HT1080 (cell line): Measurements from ENCODE around the gene PRKAA1. TPM values are rescaled to one million over a fixed set of nuclear protein-coding genes. Genes with fewer than 3 reads are reported as not detected.

Experiments
- DNase-seq: peaks from one replicate; pipeline ENCODE4 v3.0.0-alpha.2; 2015; ENCODE audit warnings: low read depth
- polyA plus RNA-seq, 2 experiments: library from polyadenylated mRNA; depleted of rRNA; stranded (reverse); fragments of >200 nt; gene quantifications; 2 replicates each; pipeline ENCODE4 v1.2.3, GENCODE V29; 2015
- total RNA-seq: library from RNA; depleted of rRNA; stranded (reverse); fragments of >200 nt; shearing (Covaris generic); gene quantifications from 2 replicates; pipeline ENCODE4 v1.2.3, GENCODE V29; 2014; rRNA removed

PRKAA1 gene
- total RNA-seq: 58.3 and 63.8 TPM in 2 replicates
- polyA plus RNA-seq (2015; cell fraction: cytosol; rRNA removed): 40.3 and 52.7 TPM in 2 replicates
- polyA plus RNA-seq (2015; cell fraction: nucleus; rRNA removed): 127 and 132 TPM in 2 replicates

DNA sequence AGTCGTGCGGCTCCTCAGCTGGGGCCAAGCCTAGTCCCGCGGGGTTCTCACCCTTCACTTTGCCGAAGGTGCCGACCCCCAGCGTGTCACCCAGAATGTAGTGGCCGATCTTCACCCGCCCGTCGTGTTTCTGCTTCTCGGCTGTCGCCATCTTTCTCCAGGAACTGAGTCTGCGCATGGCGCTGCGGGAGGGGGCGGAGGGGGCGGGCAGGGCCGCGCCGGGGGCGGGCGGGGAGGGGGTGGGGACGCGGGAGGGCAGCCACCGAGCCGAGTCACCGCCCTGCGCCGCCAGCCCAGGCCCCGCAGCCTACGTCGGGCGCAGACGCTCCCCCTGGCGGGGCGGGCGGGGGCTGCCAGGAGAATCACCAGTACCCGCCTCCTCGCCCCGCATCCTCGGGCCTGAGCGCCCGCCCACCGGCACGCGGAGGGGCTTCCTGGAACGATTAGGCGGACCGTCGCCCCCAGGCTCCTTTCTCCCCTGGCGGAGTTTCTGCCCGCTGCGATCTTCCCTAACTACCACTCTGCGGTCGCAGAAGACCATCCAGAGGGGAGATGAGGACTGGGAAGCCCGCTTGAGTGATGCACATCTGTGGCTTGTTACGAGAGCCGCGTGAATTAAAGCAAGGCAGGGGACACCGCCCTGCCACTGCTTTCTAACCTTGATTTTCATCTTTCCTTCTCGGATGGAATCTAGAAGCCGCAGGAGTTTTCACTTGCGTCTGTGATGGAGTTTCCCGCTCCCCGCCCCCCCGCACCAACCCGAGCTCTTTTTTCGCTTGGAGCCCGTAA is at the start of gene PRKAA1:
Gene PRKAA1, minus strand, starts transcription at position 363 of the 789 bp plus-strand sequence. Its CDS starts 185 bp downstream, at position 178.
- DNase-seq: peak; percentile 82

GRCh38 chr5:40847525-40847924 is 49.4 kb upstream of the PRKAA1 start:
- no peak for DNase-seq

- DNase-seq: no peak
Observed at GRCh38 chr5:40846371-40846770, 48.2 kb upstream of the PRKAA1 start.

DNA sequence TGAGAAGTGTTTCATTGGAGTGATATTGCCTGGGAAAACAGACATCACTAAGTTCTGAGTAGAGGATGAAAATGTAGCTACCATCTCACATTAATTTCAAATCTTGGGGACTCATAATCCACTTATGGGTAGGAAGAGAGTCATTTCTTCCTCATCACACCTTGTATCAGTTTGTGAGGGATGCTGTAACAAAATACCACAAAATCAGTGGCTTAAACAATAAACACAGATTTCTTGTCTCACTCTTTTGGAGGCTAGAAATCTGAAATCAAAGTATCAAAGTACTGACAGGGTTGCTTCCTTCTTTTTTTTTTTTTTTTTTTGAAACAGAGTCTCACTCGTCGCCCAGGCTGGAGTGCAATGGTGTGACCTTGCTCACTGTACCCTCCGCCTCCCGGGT is 46.4 kb upstream of the PRKAA1 start:
- no peak for DNase-seq

DNA sequence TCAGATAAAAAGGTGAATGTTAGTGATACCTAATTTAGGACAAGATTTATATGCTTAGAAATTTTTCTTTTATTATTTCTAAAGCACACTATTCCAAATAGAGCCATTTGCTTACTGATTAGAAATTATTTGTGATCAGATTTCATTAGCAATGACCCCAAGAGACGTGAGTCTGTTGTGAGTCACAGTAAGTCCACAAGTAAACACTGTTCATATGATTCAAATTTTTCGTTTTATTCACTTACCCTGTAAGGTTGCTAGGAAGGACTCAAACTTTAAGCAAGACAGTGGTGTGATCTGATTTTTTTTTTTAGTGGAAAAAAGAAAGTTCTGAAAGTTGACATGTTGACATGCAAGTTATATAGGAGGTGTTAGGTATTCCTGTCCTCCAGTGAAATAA is 44.2 kb upstream of the PRKAA1 start:
- peak; percentile 18 for DNase-seq

DNA sequence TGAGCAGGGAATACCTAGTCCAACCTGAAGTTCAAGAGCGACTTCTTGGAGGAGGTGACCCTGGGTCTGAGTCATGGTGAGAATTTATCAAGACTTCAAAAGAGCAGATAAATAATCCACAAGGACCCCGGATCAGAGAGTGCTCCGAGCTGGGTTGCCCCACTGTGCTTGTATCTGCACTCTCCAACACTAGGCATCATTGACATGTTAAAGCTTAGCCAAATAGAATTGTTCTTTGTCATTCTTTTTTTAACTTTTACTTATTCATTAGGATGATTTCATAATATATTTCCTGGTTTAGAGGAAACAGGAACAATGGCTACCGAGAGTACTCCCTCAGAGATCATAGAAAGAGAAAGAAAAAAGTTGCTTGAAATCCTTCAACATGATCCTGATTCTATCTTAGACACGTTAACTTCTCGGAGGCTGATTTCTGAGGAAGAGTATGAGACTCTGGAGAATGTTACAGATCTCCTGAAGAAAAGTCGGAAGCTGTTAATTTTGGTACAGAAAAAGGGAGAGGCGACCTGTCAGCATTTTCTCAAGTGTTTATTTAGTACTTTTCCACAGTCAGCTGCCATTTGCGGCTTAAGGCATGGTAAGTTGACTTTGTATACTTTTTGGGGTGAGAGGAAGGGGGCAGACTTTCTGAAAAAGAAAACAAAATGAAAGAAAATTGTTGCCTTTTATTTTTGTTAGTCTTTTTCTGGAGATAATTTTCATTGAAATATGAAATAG is 43.1 kb upstream of the PRKAA1 start, which contains the start of gene CARD6:
Gene CARD6, plus strand, starts transcription at position 300 of the 738 bp plus-strand sequence. Its CDS starts 16 bp downstream, at position 316.
- DNase-seq: peak; percentile 44

GRCh38 chr5:40838086-40838485 is 39.9 kb upstream of the PRKAA1 start:
- DNase-seq: no peak

DNA sequence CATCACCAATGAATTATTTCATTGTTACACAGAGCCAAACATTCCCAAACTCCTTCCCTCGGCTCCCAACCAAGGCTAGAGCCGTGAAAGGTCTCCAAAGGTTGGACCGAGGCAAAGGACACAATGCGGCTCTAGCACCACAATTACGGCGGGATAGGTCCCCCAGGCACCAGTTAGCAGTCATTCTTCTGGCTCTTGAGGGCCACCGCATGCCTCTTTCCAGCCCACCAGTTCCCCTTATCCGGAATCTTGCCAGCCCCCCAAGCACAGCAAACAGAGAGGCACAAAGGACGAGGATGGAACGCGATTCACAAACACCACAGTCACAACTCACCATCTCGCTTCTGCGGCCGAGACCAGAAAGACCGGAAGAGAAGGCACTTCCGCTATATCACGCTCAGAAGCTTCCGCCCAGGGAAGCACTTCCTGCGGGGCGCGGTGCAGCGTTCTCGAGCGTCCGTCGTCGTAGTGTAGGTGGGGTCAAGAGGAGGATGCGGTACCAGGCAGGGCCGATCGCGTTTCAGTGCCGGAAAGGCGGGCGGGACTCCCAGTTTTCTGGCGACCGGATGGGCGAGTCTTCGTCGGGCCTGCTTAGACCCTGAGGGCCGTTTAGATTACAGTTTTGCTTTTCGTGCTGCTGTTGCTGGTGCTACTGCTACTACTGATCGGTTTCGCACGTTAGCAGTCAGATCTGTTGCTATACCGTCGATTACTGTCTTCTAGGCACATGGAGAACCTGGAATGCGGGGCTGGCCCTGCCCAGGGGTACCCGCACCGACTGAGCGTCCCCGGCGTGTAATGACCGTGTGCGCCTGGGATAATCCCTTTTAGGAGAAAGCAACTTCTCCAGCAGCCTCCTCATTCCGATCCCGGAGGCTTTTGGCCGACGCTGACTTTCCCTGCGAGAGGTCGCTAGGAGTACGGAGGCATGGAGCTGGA is 36.9 kb upstream of the PRKAA1 start, which contains the start of gene RPL37:
Gene RPL37, minus strand, starts transcription at position 374 of the 939 bp plus-strand sequence. Its CDS starts 37 bp downstream, at position 337.
- DNase-seq: peak; percentile 97

GRCh38 chr5:40834391-40834848 is 36.2 kb upstream of the PRKAA1 start:
- DNase-seq: no peak

- peak; percentile 4 for DNase-seq
Observed at GRCh38 chr5:40833712-40834229, 35.6 kb upstream of the PRKAA1 start.

DNA sequence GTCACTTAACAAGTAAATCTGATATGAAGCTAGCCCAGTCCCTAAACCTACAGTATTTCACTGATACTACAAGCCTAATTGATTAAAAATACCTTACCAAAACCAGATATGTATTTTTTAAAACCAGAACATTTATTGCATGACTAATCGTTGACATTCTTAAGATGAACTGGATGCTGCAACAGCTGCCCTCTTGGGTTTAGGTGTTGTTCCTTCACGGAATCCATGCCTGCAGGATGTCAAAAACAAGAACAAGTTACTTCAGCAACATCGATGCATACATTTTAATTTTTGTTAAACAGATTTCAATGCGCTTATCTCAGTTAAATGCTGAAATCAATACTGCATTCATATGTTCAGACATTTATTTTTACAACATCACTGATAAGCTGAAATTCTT is 34.2 kb upstream of the PRKAA1 start:
- peak; percentile 28 for DNase-seq

GRCh38 chr5:40831346-40832210 is 33.4 kb upstream of the PRKAA1 start:
- DNase-seq: peak; percentile 31

DNA sequence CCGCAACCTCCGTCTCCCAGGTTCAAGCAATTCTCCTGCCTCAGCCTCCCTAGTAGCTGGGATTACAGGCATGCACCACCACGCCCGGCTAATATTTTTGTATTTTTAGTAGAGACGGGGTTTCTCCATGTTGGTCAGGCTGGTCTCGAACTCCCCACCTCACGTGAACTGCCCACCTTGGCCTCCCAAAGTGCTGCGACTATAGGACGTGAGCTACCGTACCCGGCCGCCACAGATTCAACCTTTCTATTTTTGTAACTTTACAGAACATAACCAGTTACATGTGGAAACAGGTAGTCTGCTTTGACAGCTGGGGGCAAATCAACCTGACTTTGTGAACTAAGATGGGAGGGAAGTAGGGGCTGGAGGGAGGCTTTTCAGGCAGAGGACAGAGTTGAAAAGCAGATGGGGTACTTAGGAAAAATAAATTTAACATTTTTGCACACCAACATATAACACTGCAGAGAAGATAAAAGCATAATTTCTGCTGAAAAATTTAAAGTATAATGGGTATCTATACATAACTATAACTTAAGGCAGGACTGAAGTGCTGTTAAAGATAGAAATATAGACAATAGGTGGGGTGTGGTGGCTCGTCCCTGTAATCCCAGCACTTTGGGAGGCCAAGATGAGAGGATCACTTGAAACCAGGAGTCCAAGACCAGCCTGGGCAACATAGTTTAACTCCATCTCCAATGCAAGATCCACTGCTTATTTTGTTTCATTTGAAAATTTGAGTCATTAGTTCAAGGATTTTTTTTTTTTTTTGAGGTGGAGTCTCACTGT is 31.8 kb upstream of the PRKAA1 start:
- DNase-seq: peak; percentile 4

- peak; percentile 28 for DNase-seq
Observed at GRCh38 chr5:40828690-40829661, 30.8 kb upstream of the PRKAA1 start.

DNA sequence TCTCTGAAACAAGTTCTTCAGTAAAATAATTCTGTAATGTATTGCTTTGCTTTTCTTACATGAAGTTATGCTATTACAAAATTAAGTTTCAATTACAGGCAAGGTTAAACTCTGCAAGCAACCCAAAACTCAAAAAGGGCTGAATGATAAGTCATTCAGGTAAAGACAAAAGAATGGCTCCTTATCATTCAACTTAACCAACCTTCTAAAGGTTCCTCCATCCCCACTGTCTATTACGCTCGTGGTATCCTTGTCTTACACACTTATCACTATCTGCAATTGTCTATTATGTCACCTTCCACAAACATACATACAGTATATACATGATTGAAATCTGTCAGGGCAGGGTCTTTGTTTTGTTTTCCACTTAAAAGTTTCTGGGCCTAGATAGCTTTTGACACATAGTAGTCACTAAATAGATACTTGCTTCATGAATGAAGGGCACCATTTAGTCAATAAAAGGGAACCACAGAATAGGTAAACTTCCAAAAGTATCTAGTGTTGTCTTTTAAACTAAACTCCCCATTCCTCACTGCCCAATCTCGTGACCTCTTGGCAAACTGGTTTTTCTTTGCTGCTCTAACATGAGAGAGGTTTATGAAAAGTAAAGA is 30.0 kb upstream of the PRKAA1 start:
- no peak for DNase-seq

DNA sequence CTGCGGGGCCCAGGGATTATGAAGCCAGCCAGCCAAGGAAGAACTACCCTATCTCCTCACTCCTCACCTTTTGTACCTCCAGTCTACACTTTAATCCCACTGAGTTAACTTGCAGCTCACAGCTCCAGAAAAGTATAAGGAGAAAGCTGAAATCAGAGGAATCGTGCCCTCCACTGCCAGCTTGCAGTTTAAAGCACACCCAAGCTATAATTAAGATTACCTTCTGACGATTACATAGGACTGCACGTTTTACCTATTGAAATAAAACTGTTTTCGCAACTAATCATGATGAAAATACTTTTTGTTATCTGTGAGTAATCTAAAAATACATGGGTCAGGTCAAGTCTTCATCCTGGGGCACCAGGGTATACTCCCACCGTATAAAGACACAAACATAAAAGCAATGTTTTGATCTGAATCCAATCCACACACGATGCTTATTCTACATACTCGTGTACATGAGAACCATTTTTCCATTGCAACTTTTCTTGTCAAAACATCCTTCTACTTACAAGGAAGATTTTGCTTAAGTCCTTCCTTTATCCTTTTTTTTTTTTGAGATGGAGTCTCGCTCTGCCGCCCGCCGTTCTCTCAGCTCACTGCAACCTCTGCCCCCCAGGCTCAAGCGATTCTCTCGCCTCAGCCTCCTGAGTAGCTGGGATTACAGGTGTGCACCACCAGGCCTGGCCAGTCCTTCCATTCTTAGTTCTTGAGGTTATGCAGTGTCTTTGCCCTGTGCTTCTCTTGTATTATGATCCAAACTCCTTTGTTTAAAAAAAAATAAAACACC is 29.2 kb upstream of the PRKAA1 start:
- DNase-seq: no peak
